DMS153 treated with DMSO at 0.1 percent for 48 hours (cell line): Measurements from ENCODE around the gene ABHD17C.
"Not testable (repeated sequence)": the region's sequence is repeated elsewhere in the genome, so short reads cannot be mapped to it uniquely, and the experiment has no call there.

Source experiments
- DNase-seq: peaks from one replicate; lab custom pipeline; 2025; ENCODE audit not compliant: unreplicated experiment; lab: John Stamatoyannopoulos, UW

ABHD17C gene

GRCh38 chr15:80695099-80695910 lies at the start of gene ABHD17C:
Gene ABHD17C (plus strand): TSS chr15:80695310. CDS start chr15:80695430, 120 bp downstream.
- DNase-seq = no peak

- no peak for DNase-seq
These were observed 49.5 kb upstream of the ABHD17C start for GRCh38 chr15:80645494-80646065.

- DNase-seq = not testable (repeated sequence)
These were observed 47.7 kb upstream of the ABHD17C start for GRCh38 chr15:80647424-80647823.

- DNase-seq = no peak
These were observed 40.8 kb upstream of the ABHD17C start for GRCh38 chr15:80654299-80654698.

DNA sequence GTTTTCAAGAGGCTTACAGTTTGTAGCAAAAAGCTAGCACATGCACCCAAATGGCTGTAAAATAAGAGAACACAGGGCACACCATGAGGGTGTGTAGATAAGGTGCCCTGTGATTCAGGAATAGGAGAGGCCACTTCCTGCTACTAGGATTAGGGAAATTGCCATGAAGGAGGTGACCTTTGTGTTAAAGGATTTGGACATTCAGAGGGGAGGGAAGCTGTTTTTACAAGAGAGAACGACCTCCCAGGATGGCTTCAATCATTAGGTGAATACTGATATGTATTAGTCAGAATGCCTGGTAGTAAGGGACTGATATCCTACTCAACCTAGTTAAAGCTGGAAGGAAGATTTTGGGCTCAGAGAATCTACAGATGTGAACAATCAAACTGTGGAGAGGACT lies 35.7 kb upstream of the ABHD17C start:
- DNase-seq = no peak

DNA sequence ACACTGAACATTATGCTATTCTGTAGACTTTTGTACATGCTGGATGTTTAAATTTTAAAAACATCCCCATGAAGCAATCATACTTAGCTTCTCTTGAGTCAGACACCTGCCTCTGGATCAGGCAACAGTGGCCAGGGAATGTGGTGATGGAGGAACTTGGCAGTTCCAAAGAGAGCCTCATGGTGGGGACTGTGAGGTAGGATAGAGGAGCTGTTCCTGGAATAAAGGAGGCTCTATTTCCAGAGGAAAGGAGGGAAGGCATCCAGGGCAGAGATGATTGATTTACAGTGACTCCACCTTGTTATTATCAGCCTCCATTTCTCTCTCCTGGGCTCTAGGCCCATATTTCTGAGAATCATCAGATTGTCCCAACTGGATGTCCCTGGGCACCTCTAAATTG lies 35.0 kb upstream of the ABHD17C start:
- DNase-seq = no peak

DNA sequence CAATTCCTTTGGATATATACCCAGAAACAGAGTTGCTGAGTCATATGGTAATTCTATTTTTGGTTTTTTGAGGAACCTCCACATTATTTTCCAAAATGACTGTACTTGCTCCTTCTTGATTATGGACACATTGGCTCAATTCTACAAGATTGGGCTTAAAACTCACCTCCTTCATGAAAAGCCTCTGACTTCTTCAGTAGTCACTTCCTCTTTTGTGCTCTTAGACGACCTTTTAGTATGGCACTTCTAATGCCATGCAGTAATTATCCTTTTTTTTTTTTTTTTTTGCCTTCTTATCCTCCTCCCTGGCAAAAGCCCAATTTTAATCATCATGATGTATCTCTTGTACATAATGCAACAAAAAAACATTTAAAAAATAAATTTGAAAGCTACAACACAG lies 33.0 kb upstream of the ABHD17C start:
- no peak for DNase-seq

DNA sequence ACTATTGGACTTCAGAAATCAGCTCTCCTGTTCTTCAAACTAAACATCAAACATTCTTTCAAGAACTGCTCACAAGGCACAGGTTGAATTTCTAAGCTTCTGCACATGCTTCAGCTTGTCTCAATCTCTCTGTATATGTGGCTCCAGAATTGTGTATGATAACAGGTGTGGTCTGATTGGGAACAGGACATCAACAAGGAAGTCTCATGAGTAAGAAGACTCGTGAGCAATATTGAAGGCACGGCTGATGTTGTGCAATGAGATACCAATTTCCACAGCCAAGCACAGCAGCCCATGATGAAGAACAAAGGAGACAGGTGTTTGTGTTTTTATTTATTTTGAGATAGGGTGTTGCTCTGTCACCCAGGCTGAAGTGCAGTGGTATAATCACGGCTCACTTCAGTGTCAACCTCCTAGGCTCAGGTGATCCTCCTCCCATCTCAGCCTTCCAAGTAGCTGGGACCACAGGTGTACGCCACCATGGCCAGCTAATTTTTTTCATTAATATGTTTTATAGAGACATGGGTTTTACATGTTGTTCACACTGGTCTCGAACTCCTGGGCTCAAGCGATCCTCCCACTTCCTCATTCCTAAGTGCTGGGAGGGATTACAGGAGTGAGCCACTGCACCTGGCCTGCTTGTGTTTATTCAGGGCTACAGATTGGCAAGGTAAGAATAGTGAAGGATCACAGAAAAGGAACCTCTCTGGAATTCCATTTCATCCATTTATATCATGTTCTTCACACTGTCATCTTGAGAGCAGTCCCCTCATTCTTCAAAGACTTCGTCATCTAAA lies 32.2 kb upstream of the ABHD17C start:
- DNase-seq = no peak

- DNase-seq = no peak
These were observed 30.0 kb upstream of the ABHD17C start for GRCh38 chr15:80665151-80665550.

GRCh38 chr15:80667936-80668335 lies 27.2 kb upstream of the ABHD17C start:
- DNase-seq = no peak

- no peak for DNase-seq
These were observed 26.4 kb upstream of the ABHD17C start for GRCh38 chr15:80668546-80669236.

GRCh38 chr15:80669663-80670273 lies 25.3 kb upstream of the ABHD17C start:
- DNase-seq = no peak

GRCh38 chr15:80673561-80674244 lies 21.4 kb upstream of the ABHD17C start:
- no peak for DNase-seq

- no peak for DNase-seq
These were observed 20.9 kb upstream of the ABHD17C start for GRCh38 chr15:80674245-80674614.

DNA sequence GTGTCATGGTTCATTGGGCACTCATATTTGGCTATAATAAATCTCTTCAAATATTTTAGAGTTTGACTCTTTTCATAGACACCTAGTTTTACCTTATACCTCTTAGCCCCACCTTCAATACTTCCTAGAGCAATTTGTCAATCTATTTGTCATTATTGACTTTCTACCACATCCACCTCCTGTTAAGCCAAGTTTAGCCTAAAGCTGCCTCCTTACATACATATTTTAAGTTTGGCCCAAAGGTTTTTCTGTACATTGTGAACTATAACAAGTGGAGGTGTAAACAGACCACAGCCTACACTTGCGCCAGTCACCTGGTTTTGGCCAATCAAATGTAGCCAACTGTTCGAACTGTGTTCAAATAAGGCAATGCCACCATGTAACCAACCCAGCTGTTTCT lies 18.1 kb upstream of the ABHD17C start:
- DNase-seq = no peak

DNA sequence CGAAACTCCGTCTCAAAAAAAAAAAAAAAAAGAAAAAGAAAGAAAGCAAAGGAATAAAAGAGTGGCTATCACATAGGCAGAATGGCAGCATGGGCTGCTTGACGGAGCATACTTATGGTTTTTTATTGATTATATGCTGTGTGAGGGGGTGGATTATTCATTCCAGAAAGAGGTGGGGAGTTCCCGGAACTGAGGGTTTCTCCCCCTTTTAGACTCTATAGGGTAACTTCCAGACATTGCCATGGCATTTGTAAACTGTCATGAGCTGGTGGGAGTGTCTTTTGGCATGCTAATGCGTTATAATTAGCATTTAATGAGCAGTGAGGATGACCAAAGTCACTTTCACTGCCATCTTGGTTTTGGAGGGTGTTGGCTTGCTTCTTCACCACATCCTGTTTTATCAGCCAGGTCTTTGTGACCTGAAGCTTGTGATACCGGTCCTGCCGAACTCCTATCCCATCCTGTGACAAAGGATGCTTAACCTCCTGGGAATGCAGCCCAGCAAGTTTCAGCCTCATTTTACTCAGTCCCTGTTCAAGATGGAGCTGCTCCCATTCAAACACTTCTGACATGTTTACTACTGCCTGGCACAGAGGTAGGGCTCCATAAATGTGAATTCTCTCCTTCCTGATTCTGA lies 15.8 kb upstream of the ABHD17C start:
- DNase-seq = no peak

DNA sequence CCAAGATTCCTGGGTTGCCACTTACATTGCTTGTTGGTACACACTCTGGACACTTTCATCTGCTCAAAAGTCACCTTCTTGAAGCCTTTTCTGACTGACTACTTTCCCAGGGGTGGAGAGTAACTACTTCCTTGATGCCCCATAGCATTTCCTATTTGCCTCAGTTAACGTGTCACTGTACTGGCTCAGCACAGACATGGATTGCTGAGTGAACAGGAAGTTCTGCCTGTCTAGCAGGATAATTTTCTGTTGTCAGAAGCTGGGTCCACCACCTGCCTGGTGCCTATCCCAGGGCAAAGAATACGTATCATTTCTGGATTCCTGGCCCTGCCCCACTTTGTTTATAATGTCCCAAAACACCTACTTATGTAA lies 15.3 kb upstream of the ABHD17C start:
- no peak for DNase-seq

- no peak for DNase-seq
These were observed 12.9 kb upstream of the ABHD17C start for GRCh38 chr15:80682201-80682600.

- DNase-seq = no peak
These were observed 10.4 kb upstream of the ABHD17C start for GRCh38 chr15:80684697-80685096.

DNA sequence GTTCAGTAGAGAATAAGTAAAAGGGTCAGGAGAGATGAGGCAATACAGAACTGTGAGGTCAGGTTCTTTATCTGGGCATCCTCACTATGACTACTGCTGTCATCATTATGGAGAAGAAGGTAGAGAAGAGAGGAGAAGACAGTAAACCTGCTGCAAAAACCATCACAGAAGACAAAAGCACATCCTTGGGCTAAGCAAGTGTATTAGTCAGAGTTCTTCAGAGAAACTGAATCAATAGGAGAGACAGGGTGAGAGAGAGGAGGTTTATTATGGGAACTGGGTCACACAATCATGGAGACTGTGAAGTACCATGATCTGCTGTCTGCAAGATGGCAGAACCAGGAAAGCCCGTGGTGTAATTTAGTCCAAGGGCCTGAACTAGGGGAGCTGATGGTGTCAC lies 9.5 kb upstream of the ABHD17C start:
- DNase-seq = no peak
